ENCODE results near the gene KCTD21. TPM values are rescaled to one million over a fixed set of nuclear protein-coding genes. Genes with fewer than 3 reads are reported as not detected.

KCTD21 gene
- 12.3 and 25.1 TPM in 2 replicates for total RNA-seq

DNA sequence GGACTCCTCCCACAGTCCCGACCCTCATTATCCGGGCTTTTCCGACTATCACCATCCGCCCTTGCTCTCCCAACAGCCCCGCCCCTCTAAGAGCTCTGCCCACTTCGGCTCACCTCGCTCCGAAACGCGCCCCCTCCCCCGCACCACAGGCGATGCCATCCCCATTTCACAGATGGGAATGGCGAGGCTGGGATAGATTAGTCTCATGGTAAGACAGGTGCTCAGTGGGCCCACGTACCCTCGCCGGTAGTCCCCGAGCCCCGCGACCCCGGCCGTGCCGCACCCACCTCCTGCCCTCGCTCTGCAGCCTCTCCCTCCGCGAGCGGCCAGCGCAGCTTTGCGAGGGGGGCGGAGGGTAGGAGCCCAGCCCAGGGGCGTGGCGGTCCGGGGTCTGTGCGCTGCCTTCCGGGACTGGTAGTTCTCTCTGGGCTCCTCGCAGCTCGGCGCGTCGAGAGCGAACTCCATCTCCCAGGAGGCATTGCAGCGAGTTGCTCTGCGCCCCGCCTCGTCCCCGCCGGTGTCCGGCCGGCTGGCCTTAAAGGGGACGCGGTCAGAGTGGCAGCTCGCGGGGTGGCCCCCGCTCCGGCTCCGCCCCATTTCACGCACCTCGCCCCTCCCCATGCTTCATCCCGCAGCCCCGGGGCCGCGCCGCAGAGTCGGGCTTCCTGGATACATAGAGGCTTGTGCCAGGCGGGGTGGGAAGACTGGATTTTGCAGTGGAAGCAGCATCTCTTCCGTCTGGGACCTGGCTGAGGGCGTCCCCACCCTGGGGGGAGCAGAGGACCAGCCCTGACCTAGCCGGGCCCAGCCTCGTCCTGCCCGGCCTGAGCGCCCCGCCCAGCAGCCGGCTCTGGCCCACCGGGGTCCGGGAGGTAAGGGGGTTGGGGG, at the start of gene KCTD21, which contains the start of gene USP35:
Gene KCTD21 (minus strand): TSS at position 341 of the 888 bp plus-strand sequence. CDS start 14,072 bp downstream, outside the sequence.
Gene USP35 (plus strand): TSS at position 634 of the 888 bp plus-strand sequence. CDS start 7,327 bp downstream, outside the sequence.

DNA sequence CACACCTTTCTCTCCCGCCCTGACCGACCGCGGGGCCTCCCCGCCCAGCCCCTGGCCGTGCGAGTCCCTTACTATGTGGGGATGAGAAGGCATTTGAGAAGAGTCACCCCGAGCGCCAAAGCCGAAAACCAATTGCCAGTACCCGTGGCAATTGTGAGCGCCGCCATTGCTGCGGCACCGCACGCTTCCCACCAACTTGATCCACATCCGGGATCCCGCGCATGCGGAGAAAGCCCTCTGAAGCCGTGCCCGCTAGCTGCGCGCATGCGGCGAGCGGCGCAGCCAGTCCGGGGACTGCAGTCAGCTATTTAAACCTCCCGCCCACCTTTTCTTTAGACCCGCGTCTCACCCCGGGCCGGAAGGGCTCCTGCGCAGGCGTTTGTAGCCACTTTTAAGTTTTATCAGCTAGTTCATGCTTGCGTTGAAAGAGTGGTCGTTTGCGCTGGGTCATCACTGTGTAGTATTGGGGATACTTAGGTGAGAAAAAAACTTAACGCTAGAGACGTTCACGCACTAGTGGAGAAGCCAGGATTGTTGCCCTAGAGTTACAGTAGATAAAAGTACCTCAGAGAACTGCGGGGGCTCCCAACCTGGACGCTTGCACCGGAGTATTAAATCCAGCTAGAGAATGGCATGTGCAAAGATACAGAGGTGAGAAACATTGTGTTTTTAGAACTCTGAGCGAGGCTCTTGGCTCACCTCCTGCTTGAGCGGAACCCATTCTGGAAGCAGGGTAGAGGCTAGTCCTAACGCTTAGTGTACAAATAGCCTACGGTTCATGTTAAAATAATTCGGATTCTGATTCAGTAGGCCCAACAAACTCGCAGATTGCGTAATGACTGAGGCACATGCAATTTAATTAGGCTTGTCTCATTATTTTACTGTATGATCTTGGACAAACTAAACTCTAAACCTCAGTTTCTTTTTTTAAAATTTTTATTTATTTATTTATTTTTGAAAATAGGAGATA, 48.7 kb downstream of the KCTD21 start, which contains the start of gene ALG8:
Gene ALG8 (minus strand): TSS at position 205 of the 970 bp plus-strand sequence. CDS start 38 bp downstream, at position 167.

Other genes starting within 250 kb of the KCTD21 start
- gene INTS4, start 194.0 kb downstream of the KCTD21 start, total RNA-seq = 10.7 and 23.1 TPM in 2 replicates
- 2.3 and 2.5 TPM in 2 replicates for gene KCTD14, start 165.3 kb downstream of the KCTD21 start, total RNA-seq
- gene THRSP, start 124.8 kb downstream of the KCTD21 start, total RNA-seq = not detected in 2 replicates
- gene NDUFC2, start 108.8 kb downstream of the KCTD21 start, total RNA-seq = 89.7 and 123 TPM in 2 replicates
- 31.1 and 32.9 TPM in 2 replicates for gene ALG8, start 49.0 kb downstream of the KCTD21 start, total RNA-seq
- 5.2 and 6.2 TPM in 2 replicates for gene USP35, start 293 bp upstream of the KCTD21 start, total RNA-seq
- 6.3 and 6.7 TPM in 2 replicates for gene GAB2, start 229.2 kb upstream of the KCTD21 start, total RNA-seq